GM18858 (cell line): ENCODE results near the gene RNF20.
A peak's percentile ranks its signal among the peaks of the same experiment; 100 is the strongest.
"Not testable (repeated sequence)": the region's sequence is repeated elsewhere in the genome, so short reads cannot be mapped to it uniquely, and the experiment has no call there.

Source experiments
- ATAC-seq: cut with Tn5 transposase; IDR thresholded peaks from one replicate; pipeline ENCODE4 v1.9.1; 2021; ENCODE audit not compliant: unreplicated experiment

Gene RNF20

DNA sequence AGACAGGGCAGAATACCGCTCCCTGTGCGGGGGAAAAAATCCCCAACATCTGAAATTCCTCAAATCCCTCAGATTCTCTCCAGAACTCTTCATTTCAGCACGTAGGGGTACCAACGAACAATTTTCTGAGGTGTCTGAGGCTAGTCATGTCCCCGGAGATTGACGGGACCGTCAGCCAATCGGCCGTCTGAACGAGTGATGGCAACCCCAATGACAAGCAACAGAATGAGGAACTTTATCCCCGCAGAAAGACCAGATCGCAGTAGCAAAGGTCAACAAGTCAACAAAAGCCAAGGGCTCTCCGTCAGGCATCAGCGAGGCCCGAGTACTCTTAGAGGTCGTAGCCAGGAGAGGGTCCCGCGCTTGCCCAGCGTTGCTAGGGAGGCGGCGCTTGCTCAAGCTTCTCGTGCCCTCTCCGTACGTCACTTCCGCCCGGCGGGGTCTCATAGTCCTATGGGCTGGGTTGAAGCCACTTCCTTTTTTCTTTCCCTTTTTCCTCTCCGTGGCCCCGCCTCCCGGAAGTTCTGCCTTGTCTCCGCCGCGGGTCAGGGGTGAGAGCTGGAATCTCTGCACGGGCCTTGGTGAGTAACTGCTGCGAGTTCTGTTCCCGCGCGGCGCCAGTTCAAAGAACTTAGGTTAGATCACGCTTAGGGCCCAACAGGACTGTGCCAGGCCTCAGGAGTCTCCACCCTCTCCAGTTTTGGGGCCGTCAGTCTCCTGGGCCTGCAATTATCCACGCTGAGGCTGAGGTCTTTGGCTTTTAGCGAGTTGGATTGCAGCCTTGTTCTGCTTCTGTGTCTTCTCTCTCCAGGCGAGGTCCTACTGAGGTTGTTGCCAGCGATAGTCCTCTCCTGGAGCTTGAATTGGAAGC is at the start of gene RNF20:
Gene RNF20 (plus strand): TSS at position 520 of the 871 bp plus-strand sequence. CDS start 1,571 bp downstream, outside the sequence.
- peak; percentile 96 for ATAC-seq

DNA sequence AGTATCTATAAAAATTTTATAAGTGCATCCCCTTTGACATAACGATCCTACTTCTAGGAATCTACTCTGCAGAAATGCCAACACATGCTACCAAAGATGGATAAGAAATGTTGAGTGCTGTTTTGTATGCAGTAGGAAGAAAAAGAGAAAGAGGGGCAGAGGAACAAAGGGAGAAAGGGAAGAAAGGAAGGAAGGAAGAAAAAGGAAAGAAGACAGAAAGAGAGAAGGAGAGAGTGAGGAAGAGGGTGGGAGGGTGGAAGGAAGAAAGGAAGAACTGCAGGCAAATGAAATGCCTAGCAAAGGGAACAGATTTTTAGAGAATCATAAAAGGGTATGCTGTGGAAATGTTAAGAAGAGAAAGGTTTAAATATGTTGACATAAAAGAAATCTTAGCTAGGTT is 49.6 kb upstream of the RNF20 start:
- ATAC-seq = no peak

- no peak for ATAC-seq
These were observed 47.5 kb upstream of the RNF20 start for GRCh38 chr9:101485924-101486692.

- no peak for ATAC-seq
These were observed 46.8 kb upstream of the RNF20 start for GRCh38 chr9:101486693-101487442.

DNA sequence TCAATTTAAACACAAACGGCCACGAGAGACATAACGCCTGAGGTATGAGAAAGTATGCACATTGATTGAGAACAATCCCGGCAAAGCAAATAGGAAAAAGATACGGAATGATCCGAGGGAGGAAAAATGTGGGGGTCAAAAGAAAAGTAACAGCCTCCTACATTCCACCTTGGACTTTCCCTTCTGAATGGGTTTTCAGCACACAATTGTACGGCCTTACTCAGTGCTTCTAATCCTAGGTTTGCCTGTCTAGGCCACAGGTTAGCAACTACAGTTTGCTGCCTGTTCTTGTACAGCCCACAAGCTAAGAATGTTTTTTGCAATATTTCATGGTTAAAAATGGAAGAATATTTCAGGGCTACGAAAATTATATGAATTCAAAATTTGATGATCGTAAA is 46.2 kb upstream of the RNF20 start:
- no peak for ATAC-seq

GRCh38 chr9:101495810-101496209 is 37.8 kb upstream of the RNF20 start:
- ATAC-seq = no peak

DNA sequence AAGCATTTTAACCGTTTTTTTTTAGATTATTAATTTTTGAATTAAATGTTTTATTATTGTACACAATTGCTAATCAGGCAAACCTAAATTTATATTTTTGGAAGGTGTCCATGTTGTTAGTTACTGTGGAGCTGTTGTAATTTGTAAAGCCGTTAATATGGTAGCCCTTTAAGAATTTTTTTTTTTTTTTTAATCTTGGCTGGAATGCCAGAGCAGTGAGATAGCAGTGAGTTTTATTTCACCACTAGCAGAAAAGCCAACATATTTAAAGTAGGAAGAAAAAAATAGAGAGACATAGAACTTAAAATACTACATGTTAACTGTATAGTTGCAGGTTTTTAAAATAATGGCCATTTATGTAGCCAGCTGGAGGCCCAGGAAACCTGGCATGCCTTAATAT is 35.3 kb upstream of the RNF20 start:
- no peak for ATAC-seq

- ATAC-seq = no peak
These were observed 29.5 kb upstream of the RNF20 start for GRCh38 chr9:101504188-101504587.

DNA sequence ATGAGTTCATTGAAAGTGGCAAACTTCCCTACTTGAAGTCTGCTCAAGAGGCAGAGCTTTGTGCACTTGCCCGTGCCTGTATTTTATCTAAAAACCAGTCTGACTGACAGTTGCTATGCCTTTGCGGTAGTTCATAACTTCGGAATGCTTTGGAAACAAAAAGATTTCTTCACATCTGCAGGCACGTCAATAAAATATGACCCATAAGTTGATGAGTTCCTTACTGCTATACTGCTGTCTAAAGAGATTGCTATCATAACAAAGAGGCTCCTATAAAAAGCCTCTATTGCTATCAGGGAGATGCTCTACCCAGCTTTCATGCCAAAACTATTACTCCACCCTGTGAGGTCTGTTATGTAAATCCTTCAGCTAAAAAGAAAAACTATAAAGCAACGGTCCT is 25.4 kb upstream of the RNF20 start:
- ATAC-seq = no peak

DNA sequence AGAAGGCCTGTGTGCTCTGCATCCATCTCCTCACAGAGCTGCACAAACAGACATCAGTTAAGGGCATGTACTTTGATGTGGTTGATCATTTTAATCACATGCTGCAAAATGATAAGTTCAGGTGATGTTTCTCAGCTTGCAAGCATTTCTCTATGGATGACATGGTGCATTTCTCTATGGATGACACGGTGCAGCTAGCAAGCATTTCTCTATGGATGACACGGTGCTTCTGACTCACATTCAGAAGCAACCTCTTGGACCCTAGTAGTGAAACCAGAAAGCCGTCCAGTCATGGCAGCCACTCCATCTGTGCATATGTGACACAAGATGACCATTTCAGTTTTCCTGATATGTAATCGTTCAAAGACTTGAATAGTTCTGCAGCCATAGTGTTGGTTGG is 24.1 kb upstream of the RNF20 start:
- no peak for ATAC-seq

DNA sequence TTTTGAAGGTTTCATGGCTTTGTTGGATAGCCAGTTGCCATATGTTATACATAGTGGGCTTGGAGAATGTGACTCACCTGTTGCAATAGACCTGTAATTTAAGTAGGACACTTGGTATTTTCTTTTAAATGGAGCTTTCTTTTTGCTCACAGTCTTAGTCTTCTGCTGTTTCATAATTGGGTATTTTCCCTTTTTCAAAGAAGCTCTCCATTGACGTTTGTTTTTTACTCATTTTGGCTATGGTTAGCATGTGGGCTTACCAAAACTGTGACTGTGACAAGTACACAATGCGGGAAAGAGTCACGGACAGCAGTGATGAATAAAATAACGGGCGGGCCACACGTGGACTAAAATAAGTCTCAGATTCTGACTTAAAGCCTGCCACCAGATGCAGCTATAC is 23.2 kb upstream of the RNF20 start:
- ATAC-seq = no peak

DNA sequence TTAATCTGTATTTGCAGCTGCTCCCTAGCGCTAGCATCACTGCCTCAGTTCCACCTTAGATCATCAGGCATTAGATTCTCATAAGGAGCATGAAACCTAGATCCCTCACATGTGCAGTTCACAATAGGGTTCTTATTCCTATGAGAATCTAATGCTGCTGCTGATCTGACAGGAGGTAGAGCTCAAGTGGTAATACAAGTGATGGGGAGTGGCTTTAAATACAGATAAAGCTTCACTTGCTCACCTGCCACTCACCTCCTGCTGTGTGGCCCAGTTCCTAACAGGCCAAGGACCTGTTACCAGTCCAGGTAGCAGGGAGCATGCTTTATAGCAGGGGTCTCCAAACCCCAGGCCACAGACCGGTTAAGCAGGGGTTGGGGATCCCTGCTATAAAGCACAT is 22.6 kb upstream of the RNF20 start:
- ATAC-seq = no peak

DNA sequence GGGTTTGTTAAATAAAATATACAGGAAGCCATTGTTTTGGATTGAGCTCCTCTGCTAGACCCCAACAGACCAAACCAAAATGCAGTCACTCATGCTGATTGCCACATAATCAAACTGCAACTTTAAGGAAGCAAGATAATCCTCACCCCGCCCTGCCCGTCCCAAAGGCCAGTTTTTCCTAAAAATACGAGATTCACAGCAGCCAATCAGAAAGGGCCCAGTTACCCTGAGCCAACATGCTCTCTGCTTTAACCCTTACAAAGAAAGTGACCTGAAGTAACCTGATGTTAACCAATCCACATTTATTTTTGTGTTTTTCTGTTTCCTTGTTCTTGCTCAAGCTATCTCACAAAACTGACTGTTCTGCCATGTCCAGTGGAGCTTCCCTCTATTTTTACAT is 21.5 kb upstream of the RNF20 start:
- ATAC-seq = no peak

DNA sequence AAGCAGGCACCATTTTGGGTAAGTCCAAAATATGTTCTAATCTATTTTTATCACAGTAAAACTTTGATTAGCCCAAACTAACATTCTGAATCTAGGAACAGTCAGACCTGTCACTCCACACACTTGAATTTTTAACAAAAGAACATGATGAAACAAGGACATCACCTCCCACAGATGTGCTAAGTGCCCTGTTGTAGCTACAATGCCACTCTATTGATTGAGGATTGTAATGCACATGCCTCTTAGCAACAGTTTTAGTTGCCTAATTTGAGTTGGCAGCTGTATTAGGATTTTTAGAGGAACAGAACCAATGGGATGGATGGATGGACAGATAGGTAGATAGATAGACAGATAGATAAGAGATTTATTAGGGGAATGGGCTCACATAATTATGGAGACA is 20.3 kb upstream of the RNF20 start:
- no peak for ATAC-seq

- ATAC-seq = no peak
These were observed 19.6 kb upstream of the RNF20 start for GRCh38 chr9:101514071-101514470.

DNA sequence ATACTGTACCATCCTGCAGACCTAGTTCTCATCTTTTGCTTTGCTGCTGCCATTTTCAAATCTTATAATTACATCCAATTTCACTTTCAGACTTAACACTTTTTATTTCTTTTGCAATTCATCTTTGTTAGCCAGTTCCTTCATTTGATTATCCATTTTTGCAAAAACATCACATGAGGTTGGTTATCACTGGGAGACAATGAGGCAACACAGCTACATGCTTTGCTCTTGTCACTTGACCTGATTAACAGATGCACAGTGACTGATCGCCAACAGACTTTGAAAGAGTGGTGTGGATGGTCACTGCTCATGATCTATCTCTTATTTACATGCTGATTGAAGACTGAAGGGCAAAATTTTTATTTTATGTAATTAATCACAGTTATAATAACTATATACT is 17.0 kb upstream of the RNF20 start:
- no peak for ATAC-seq

- not testable (repeated sequence) for ATAC-seq
These were observed 15.2 kb upstream of the RNF20 start for GRCh38 chr9:101518489-101518888.

- no peak for ATAC-seq
These were observed 9.3 kb upstream of the RNF20 start for GRCh38 chr9:101524371-101524770.

DNA sequence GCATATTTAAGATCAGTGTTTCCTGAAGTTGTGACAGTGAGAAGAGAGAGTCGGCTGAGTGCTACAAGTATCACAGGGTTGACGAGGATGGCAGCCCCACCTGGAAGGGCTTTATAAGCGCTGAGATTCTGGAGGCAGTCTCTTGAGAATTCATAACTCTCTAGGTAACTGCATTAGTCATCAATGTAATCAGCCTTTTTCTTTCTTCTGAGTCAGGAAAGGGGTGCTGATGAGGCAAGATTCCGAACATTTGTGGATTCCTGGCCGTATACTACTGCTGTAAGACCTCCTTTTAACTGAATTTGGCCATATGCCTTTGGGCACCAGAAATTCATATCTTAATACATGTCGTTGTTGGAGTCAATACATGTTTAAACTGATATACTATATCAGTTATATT is 6.6 kb upstream of the RNF20 start:
- no peak for ATAC-seq

- no peak for ATAC-seq
These were observed 5.6 kb upstream of the RNF20 start for GRCh38 chr9:101528015-101528414.

DNA sequence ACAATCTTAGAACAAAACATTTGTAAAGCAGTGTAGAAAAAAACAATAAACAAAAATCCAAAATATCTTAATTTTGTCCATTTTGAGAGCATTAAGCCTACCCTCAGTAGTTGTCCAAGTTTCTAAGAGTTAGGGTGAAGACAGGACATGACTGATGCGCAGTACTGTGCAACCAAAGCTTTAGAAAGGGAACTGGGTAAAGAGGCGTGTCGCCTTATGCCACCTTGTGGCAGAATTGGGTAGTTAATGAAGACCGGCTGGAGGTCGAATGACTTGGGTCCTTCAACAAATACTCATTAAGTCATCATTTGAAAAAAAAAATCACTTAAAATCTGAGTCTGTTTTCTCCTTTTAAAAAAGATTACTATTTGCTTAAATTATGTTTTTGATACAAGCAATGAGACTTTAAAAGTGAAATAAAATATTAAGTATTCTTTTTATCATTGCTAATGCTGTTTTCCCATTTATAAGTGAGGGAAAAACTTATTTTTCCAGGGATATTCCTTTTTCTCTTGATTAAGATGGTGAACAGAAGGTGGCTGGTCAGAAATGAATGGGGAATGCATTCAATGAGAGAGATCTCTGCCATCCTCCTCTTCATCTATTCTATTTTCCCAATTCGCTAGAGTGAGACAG is 3.5 kb upstream of the RNF20 start:
- ATAC-seq = peak; percentile 47
